ENCODE measurements around the gene CLEC4F. TPM values are rescaled to one million over a fixed set of nuclear protein-coding genes. Genes with fewer than 3 reads are reported as not detected.

CLEC4F gene
- total and polyA plus RNA-seq, 2 of the 4 experiments (the other 2 are of a cell fraction), result not detected

DNA sequence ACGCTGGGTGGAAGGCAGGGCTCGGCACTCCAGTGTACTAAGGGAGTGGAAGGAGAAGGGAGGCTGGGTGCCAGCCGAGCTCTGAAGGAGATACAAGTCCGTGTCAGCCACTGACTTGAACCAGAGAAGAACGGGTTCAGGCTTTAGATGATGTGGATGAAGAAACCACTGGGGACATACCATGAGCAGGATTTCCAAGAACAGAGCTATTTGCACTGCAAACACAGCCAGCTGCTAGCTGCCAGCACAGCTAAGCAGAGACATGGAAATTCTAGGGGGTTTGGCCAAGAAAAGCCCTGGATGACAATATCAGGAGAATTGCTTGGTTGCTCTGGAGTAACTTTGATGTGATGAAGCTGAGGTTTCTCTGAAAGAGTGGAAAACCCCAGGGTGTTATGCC lies 10.0 kb upstream of the CLEC4F start:
- Histone ChIP-seq H3K79me1 (ENCODE audit: low read depth in 1 of 2, low read length in 2 of 2) (no peaks in the 10 kb centered on the region), H3K4me2 (ENCODE audit: low read depth, low read length) (no peak overlapping the region), H4K5ac (ENCODE audit: low read depth, low read length) (no peak overlapping the region), H3K4me3 (ENCODE audit: insufficient read depth, low read depth, low read length) (no peak overlapping the region), H4K91ac (ENCODE audit: insufficient read depth, low read depth, low read length) (no peak overlapping the region), H2BK15ac (ENCODE audit: low read depth, low read length) (no peak overlapping the region), H2BK5ac (ENCODE audit: low read depth, low read length, poor library complexity, severe bottlenecking) (no peak overlapping the region), H3K27ac (ENCODE audit: insufficient read depth, low read length) (no peak overlapping the region), H2BK120ac (ENCODE audit: low read depth, low read length) (no peak overlapping the region), H4K20me1 (ENCODE audit: insufficient read depth, low read length) (no peaks in the 10 kb centered on the region), H3K4ac (ENCODE audit: low read depth, low read length) (no peak overlapping the region), H3K18ac (ENCODE audit: low read depth, low read length) (no peak overlapping the region), H3K56ac (ENCODE audit: extremely low read depth, insufficient read depth, low read length) (no peak overlapping the region), H3K27me3 (ENCODE audit: control insufficient read depth, insufficient read depth, low read length) (peaks cover 14% of the 10 kb centered on the region), H3K9me3 (ENCODE audit: control insufficient read depth, insufficient read depth, low read length) (no peaks in the 10 kb centered on the region), H2BK20ac (ENCODE audit: low read depth, low read length) (no peak overlapping the region), H2AK5ac (ENCODE audit: low read depth, low read length) (no peak overlapping the region), H2AK9ac (replicated peaks; ENCODE audit: low read depth, low read length, poor library complexity) (no peak overlapping the region), H2AFZ (replicated peaks; ENCODE audit: low read length, poor library complexity) (no peak overlapping the region), H3K14ac (replicated peaks; ENCODE audit: low read depth, low read length) (no peak overlapping the region), H3K36me3 (ENCODE audit: control insufficient read depth, insufficient read depth, low read length) (no peaks in the 10 kb centered on the region), H3K9ac (ENCODE audit: low read depth, low read length) (no peak overlapping the region), H4K8ac (ENCODE audit: low read depth in 2 of 2, low read length in 2 of 2) (no peak overlapping the region), H3K9me1 (ENCODE audit: insufficient read depth, low read length) (no peaks in the 10 kb centered on the region), H3K23ac (ENCODE audit: low read depth, low read length) (no peak overlapping the region), H3K4me1 (ENCODE audit: control insufficient read depth, insufficient read depth, low read length) (no peaks in the 10 kb centered on the region)
- POLR2A ChIA-PET (ENCODE audit: unreplicated experiment), result no interaction called here
- dilution Hi-C loops (cut with HindIII; ENCODE audit: low sequenced_read_pairs, unreplicated experiment), result no loop called here
- WGBS, 2 experiments (ENCODE audit: extremely low coverage in 2 of 2, insufficient read length in 1 of 2), result 23% methylated on average over 3 of the region's 5 CpGs; no CpG with 5 or more reads in 1 of the 2 experiments
- CTCF ChIA-PET, result no interaction called here
- intact Hi-C loops (cut with micrococcal nuclease), result no loop called here
- no TSS peak for BruUV-seq (replicated peaks)
- TF ChIP-seq NFE2L2 (IDR thresholded peaks at IDR 0.05; ENCODE audit: low read depth, low read length) (no peak), RAD21 (IDR thresholded peaks at IDR 0.05; ENCODE audit: low read length) (no peak)
- TF ChIP-seq, protein P1, sequence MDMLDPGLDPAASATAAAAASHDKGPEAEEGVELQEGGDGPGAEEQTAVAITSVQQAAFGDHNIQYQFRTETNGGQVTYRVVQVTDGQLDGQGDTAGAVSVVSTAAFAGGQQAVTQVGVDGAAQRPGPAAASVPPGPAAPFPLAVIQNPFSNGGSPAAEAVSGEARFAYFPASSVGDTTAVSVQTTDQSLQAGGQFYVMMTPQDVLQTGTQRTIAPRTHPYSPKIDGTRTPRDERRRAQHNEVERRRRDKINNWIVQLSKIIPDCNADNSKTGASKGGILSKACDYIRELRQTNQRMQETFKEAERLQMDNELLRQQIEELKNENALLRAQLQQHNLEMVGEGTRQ (IDR thresholded peaks at IDR 0.05; ENCODE audit: low read depth, low read length), result no peak
- ATAC-seq (ENCODE audit: low read depth) (no peak), DNase-seq (no peak)
- in situ Hi-C loops (cut with MboI; ENCODE audit: low sequenced_read_pairs), result no loop called here
